ENCODE results near the gene MYO1B. TPM values are rescaled to one million over a fixed set of nuclear protein-coding genes. Genes with fewer than 3 reads are reported as not detected.

MYO1B gene
- total and polyA plus RNA-seq, 10 of the 15 experiments (the other 5 are each of a cell fraction or from before 2014, with no cell fraction given), result 0.10 to 4.2 (median 1.6) TPM

DNA sequence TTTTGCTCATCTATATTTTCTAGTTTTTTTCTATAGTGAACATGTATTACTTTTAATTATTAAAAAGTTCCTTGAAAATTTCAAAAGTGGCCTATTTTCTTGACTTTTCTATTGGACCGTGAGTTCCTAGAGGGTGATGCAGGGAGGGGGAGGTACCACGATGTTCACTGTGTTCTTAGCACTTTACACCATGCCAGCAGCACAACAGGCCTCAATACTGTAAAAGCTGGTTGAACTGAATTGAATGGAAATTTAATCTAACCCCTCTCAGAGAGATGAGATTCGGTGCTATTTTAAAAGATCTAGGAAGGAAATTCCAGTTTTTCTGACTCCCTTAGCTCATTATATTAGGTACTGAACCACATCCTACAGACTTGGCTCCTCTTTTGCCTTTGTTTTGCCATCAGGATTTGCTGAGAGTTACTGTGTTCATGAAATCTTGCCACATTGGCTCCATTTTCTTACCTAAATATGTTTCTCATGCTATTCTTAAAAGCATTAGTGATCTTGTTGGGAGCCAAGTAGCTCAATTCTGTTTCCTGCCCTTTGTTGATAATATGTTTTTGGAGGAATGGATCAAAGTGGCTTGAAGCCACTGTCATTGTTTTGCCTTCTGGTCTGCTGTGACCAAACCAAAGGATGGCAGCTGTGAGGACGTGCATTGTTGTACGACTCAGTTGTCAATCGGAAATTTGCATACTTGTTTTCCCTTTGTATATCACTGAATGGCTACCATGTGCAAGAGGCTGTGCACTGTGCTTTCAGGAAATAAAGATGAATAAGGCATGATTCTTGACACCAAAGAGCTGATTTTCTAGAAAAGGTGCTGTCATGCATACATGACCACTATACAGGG, 25.3 kb downstream of the MYO1B start (continued):
- TF ChIP-seq CUX1 (IDR thresholded peaks at IDR 0.05; ENCODE audit: insufficient replicate concordance, low read depth, low read length) (no peak), NR2C2 (IDR thresholded peaks at IDR 0.05; ENCODE audit: borderline replicate concordance, control insufficient read depth, insufficient read length, low read depth) (no peak), HDAC6 (IDR thresholded peaks at IDR 0.05; ENCODE audit: unreplicated experiment) (no peak), CBX3 (IDR thresholded peaks at IDR 0.05; ENCODE audit: borderline replicate concordance, low read depth) (no peak), SMAD5 (IDR thresholded peaks at IDR 0.05; ENCODE audit: low read depth) (no peak), SIX5 (IDR thresholded peaks at IDR 0.05; ENCODE audit: low read depth, low read length, severe bottlenecking) (no peak), MXI1 (IDR thresholded peaks at IDR 0.05; ENCODE audit: low read depth, low read length) (no peak), USF1 (IDR thresholded peaks at IDR 0.05; ENCODE audit: borderline replicate concordance, extremely low read length, insufficient read depth, low read depth, low read length) (no peak)

All from GM12878 (cell line).